GM23338 (cell line): ENCODE data around the gene PSMB11. TPM values are rescaled to one million over a fixed set of nuclear protein-coding genes. Genes with fewer than 3 reads are reported as not detected.

Source experiments
- ATAC-seq: fragments of 200-7000 bp; cut with Tn5 transposase; 3 replicates; pipeline ENCODE4 v1.9.1; 2020
- DNase-seq: peaks from one replicate; pipeline ENCODE4 v3.0.0-alpha.2; 2015; ENCODE audit warnings: low spot score
- H2AFZ ChIP-seq: fragments of 200-600 bp; sonication (generic); 2 replicates; pipeline ENCODE4 v1.8.0; 2016; ENCODE audit warnings: antibody characterized with exemption, mild to moderate bottlenecking, moderate library complexity
- H3F3A ChIP-seq: fragments of 200-600 bp; sonication (generic); replicated peaks from 2 replicates; pipeline ENCODE4 v1.8.0; 2017; ENCODE audit warnings: antibody characterized with exemption, mixed run types, low read depth
- H3K27ac ChIP-seq: fragments of 200-600 bp; sonication (generic); 2 replicates; pipeline ENCODE4 v1.6.1; 2016; ENCODE audit warnings: low read depth
- H3K27me3 ChIP-seq: fragments of 200-600 bp; sonication (generic); 2 replicates; pipeline ENCODE4 v1.8.0; 2016; ENCODE audit warnings: mild to moderate bottlenecking, mixed run types, moderate library complexity; ENCODE audit not compliant: insufficient read depth
- H3K36me3 ChIP-seq: fragments of 200-600 bp; sonication (generic); 2 replicates; pipeline ENCODE4 v1.8.0; 2016; ENCODE audit warnings: mild to moderate bottlenecking; ENCODE audit not compliant: insufficient read depth
- H3K4me1 ChIP-seq: fragments of 200-600 bp; sonication (generic); 2 replicates; pipeline ENCODE4 v1.8.0; 2016; ENCODE audit warnings: mild to moderate bottlenecking, moderate library complexity; ENCODE audit not compliant: insufficient read depth
- H3K4me2 ChIP-seq: fragments of 200-600 bp; sonication (generic); 2 replicates; pipeline ENCODE4 v1.7.1; 2017; ENCODE audit warnings: mixed run types
- H3K4me3 ChIP-seq: fragments of 200-600 bp; sonication (generic); 2 replicates; pipeline ENCODE4 v1.6.1; 2016; ENCODE audit warnings: mixed run types
- H3K79me2 ChIP-seq: fragments of 200-600 bp; sonication (generic); replicated peaks from 2 replicates; pipeline ENCODE4 v1.8.0; 2017; ENCODE audit warnings: mild to moderate bottlenecking; ENCODE audit not compliant: insufficient read depth
- H3K9me2 ChIP-seq: fragments of 200-600 bp; sonication (generic); 2 replicates; pipeline ENCODE4 v1.8.0; 2017; ENCODE audit not compliant: insufficient read depth
- H4K20me1 ChIP-seq: fragments of 200-600 bp; sonication (generic); replicated peaks from 2 replicates; pipeline ENCODE4 v1.8.0; 2017; ENCODE audit warnings: mild to moderate bottlenecking; ENCODE audit not compliant: insufficient read depth
- H3K27ac Mint-ChIP-seq: 2 replicates; pipeline ENCODE4 v1.8.0; 2020; ENCODE audit warnings: inconsistent platforms, mild to moderate bottlenecking, moderate library complexity, mixed read lengths
- H3K27me3 Mint-ChIP-seq: 3 replicates; pipeline ENCODE4 v1.8.0; 2022; ENCODE audit warnings: low read depth, mild to moderate bottlenecking, moderate library complexity, mixed read lengths, inconsistent platforms; ENCODE audit not compliant: insufficient read depth, poor library complexity
- H3K36me3 Mint-ChIP-seq: 3 replicates; pipeline ENCODE4 v1.8.0; 2021; ENCODE audit warnings: low read depth, mild to moderate bottlenecking, inconsistent platforms, moderate library complexity, mixed read lengths
- H3K4me1 Mint-ChIP-seq: 3 replicates; pipeline ENCODE4 v1.8.0; 2020; ENCODE audit warnings: mild to moderate bottlenecking, inconsistent platforms, mixed read lengths
- H3K4me3 Mint-ChIP-seq: 3 replicates; pipeline ENCODE4 v1.8.0; 2021; ENCODE audit warnings: moderate library complexity, mild to moderate bottlenecking, inconsistent platforms, mixed read lengths
- H3K9me3 Mint-ChIP-seq: 3 replicates; pipeline ENCODE4 v1.8.0; 2020; ENCODE audit warnings: moderate library complexity, mild to moderate bottlenecking, inconsistent platforms, mixed read lengths
- CREB1 ChIP-seq: fragments of 250-450 bp; sonication (Bioruptor Pico); IDR thresholded peaks from 2 replicates; pipeline ENCODE4 v1.5.0; 2020; ENCODE audit warnings: low read depth, mild to moderate bottlenecking, moderate library complexity
- EZH2phosphoT487 ChIP-seq: fragments of 200-600 bp; sonication (generic); IDR thresholded peaks from one replicate; pipeline ENCODE4 v1.8.1; 2018; ENCODE audit warnings: antibody characterized with exemption; ENCODE audit not compliant: unreplicated experiment
- JUNB ChIP-seq: IDR thresholded peaks from one replicate; pipeline ENCODE4 v1.6.1; 2016; ENCODE audit warnings: antibody characterized with exemption; ENCODE audit not compliant: unreplicated experiment
- POLR2AphosphoS5 ChIP-seq: IDR thresholded peaks from 2 replicates; pipeline ENCODE4 v1.6.1; 2016; ENCODE audit warnings: antibody characterized with exemption, low read depth
- ZNF331 ChIP-seq: fragments of 250-450 bp; sonication (Bioruptor Pico); IDR thresholded peaks from 2 replicates; pipeline ENCODE4 v1.5.0; 2020; ENCODE audit warnings: low read depth, mild to moderate bottlenecking, moderate library complexity
- polyA plus RNA-seq: library from polyadenylated mRNA; unstranded; fragments of >200 nt; fragmentation: Nextera tagmentation; extraction: Ambion mirVana; gene quantifications from 2 replicates; pipeline ENCODE4 v1.2.1, GENCODE V29; 2016
- total RNA-seq: library from RNA; depleted of rRNA; stranded (reverse); fragments of >200 nt; shearing (Covaris generic); gene quantifications from 2 replicates; pipeline ENCODE4 v1.2.3, GENCODE V29; 2014
- TF ChIP-seq, protein P1 (sequence below): fragments of 250-450 bp; sonication (Bioruptor Pico); IDR thresholded peaks from 2 replicates; pipeline ENCODE4 v1.5.0; 2020; ENCODE audit warnings: mild to moderate bottlenecking, moderate library complexity
- TF ChIP-seq, protein P2 (sequence below): IDR thresholded peaks from one replicate; pipeline ENCODE4 v1.6.1; 2018; ENCODE audit warnings: antibody characterized with exemption; ENCODE audit not compliant: unreplicated experiment
- TF ChIP-seq, protein P3 (sequence below): IDR thresholded peaks from 2 replicates; pipeline ENCODE4 v1.6.1; 2016; ENCODE audit warnings: antibody characterized with exemption

Gene PSMB11
- total and polyA plus RNA-seq, 2 experiments from 2014 or later = 0.07 TPM; not detected in 1

DNA sequence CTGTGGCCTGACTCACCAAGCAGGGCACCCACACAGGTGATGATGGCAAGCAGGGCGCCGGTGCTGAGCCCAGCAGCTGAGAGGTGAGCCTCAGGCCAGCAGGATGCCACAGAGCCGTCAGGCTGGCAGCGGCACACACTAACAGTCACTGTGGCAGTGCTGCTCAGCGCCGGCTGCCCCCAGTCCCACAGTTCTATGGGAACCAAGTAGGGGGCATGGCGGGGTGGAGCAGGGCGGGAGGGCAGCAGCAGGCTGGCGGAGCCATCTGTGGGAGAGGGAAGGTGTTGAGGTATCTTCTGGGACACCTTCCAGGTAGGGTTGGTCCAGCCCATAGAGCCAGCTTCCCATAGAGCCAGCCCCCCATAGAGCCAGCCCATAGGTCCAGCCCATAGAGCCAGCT lies 7.0 kb downstream of the PSMB11 start:
- H3K27ac ChIP-seq = no peak overlapping the region
- TF ChIP-seq EZH2phosphoT487 = no peak
- no peak overlapping the region for H2AFZ ChIP-seq
- H4K20me1 ChIP-seq = no peaks in the 10 kb centered on the region
- DNase-seq = no peak
- no peaks in the 10 kb centered on the region for H3K79me2 ChIP-seq
- Mint-ChIP-seq H3K36me3 (peaks cover 17% of the 10 kb centered on the region), H3K27me3 (peaks cover 13% of the 10 kb centered on the region), H3K4me3 (no peak overlapping the region), H3K27ac (no peak overlapping the region), H3K4me1 (peaks cover 21% of the 10 kb centered on the region), H3K9me3 (no peaks in the 10 kb centered on the region; the same call in 2 of the 3 replicates)
- H3K36me3 ChIP-seq = no peaks in the 10 kb centered on the region
- H3K9me2 ChIP-seq = no peaks in the 10 kb centered on the region
- no peak for ATAC-seq
- H3K4me2 ChIP-seq = no peak overlapping the region
- H3K27me3 ChIP-seq = no peaks in the 10 kb centered on the region
- no peak overlapping the region for H3K4me3 ChIP-seq
- no peaks in the 10 kb centered on the region for H3F3A ChIP-seq
- H3K4me1 ChIP-seq = no peaks in the 10 kb centered on the region; the same call in 1 of the 2 replicates

DNA sequence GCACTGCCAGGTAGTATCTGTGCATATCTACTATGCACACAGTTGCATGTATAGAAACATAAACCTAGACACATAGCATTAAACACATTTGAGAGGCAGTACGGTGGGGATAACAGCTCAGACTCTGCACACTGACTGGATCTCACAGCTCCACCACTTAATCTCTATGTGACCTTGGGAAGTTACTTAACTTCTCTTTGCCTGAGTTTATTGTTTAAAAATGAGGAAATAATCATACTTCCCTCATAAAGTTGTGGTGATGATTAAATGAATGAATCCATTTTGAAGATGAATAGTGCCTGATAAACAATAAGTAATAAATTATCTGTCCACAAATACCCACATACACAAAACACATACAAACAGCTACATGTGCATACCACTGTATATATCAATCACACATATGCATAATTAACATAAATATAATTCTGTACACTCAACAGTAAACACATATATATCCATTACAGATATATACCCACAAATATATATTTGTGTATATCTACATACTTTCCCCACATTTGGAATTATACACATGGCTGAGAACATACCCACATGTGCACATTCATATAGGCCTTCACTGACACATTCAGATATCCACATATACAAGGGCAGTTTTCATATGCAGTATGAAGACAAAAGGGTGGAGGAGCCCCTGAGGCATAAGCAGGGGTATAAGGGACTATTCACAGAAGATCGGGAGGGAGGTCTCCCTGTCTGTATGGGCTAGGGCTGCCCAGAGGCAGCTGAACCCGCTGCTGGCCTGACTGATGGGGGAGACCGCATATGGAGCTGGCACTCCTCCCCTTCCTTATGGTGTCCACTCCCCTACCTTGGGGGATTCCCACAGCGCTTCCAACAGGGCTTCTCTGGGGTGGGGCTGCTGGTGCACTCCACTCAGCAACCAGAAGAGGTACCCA lies 9.4 kb downstream of the PSMB11 start:
- Mint-ChIP-seq H3K4me1 (peaks cover 19% of the 10 kb centered on the region), H3K4me3 (no peak overlapping the region; the same call in 2 of the 3 replicates), H3K9me3 (no peaks in the 10 kb centered on the region; the same call in 2 of the 3 replicates), H3K36me3 (peaks cover 25% of the 10 kb centered on the region), H3K27me3 (peaks cover 11% of the 10 kb centered on the region), H3K27ac (no peak overlapping the region)
- no peaks in the 10 kb centered on the region for H3K27me3 ChIP-seq
- H3K9me2 ChIP-seq = no peaks in the 10 kb centered on the region
- H2AFZ ChIP-seq = no peak overlapping the region
- no peaks in the 10 kb centered on the region for H3K36me3 ChIP-seq
- H4K20me1 ChIP-seq = no peaks in the 10 kb centered on the region
- H3K4me3 ChIP-seq = no peak overlapping the region
- no peak for ATAC-seq
- H3K27ac ChIP-seq = no peak overlapping the region
- no peaks in the 10 kb centered on the region; the same call in 1 of the 2 replicates for H3F3A ChIP-seq
- no peak for DNase-seq
- H3K4me2 ChIP-seq = no peak overlapping the region
- no peaks in the 10 kb centered on the region for H3K79me2 ChIP-seq
- H3K4me1 ChIP-seq = peaks cover 6% of the 10 kb centered on the region; the same call in 1 of the 2 replicates
- TF ChIP-seq, protein P1, sequence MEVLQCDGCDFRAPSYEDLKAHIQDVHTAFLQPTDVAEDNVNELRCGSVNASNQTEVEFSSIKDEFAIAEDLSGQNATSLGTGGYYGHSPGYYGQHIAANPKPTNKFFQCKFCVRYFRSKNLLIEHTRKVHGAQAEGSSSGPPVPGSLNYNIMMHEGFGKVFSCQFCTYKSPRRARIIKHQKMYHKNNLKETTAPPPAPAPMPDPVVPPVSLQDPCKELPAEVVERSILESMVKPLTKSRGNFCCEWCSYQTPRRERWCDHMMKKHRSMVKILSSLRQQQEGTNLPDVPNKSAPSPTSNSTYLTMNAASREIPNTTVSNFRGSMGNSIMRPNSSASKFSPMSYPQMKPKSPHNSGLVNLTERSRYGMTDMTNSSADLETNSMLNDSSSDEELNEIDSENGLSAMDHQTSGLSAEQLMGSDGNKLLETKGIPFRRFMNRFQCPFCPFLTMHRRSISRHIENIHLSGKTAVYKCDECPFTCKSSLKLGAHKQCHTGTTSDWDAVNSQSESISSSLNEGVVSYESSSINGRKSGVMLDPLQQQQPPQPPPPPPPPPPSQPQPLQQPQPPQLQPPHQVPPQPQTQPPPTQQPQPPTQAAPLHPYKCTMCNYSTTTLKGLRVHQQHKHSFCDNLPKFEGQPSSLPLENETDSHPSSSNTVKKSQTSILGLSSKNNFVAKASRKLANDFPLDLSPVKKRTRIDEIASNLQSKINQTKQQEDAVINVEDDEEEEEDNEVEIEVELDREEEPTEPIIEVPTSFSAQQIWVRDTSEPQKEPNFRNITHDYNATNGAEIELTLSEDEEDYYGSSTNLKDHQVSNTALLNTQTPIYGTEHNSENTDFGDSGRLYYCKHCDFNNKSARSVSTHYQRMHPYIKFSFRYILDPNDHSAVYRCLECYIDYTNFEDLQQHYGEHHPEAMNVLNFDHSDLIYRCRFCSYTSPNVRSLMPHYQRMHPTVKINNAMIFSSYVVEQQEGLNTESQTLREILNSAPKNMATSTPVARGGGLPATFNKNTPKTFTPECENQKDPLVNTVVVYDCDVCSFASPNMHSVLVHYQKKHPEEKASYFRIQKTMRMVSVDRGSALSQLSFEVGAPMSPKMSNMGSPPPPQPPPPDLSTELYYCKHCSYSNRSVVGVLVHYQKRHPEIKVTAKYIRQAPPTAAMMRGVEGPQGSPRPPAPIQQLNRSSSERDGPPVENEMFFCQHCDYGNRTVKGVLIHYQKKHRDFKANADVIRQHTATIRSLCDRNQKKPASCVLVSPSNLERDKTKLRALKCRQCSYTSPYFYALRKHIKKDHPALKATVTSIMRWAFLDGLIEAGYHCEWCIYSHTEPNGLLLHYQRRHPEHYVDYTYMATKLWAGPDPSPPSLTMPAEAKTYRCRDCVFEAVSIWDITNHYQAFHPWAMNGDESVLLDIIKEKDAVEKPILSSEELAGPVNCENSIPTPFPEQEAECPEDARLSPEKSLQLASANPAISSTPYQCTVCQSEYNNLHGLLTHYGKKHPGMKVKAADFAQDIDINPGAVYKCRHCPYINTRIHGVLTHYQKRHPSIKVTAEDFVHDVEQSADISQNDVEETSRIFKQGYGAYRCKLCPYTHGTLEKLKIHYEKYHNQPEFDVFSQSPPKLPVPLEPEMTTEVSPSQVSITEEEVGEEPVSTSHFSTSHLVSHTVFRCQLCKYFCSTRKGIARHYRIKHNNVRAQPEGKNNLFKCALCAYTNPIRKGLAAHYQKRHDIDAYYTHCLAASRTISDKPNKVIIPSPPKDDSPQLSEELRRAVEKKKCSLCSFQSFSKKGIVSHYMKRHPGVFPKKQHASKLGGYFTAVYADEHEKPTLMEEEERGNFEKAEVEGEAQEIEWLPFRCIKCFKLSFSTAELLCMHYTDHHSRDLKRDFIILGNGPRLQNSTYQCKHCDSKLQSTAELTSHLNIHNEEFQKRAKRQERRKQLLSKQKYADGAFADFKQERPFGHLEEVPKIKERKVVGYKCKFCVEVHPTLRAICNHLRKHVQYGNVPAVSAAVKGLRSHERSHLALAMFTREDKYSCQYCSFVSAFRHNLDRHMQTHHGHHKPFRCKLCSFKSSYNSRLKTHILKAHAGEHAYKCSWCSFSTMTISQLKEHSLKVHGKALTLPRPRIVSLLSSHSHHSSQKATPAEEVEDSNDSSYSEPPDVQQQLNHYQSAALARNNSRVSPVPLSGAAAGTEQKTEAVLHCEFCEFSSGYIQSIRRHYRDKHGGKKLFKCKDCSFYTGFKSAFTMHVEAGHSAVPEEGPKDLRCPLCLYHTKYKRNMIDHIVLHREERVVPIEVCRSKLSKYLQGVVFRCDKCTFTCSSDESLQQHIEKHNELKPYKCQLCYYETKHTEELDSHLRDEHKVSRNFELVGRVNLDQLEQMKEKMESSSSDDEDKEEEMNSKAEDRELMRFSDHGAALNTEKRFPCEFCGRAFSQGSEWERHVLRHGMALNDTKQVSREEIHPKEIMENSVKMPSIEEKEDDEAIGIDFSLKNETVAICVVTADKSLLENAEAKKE (CRISPR knock-in tag) = no peak
- TF ChIP-seq ZNF331 = no peak
- TF ChIP-seq CREB1 (CRISPR knock-in tag) = no peak
- TF ChIP-seq, protein P2, sequence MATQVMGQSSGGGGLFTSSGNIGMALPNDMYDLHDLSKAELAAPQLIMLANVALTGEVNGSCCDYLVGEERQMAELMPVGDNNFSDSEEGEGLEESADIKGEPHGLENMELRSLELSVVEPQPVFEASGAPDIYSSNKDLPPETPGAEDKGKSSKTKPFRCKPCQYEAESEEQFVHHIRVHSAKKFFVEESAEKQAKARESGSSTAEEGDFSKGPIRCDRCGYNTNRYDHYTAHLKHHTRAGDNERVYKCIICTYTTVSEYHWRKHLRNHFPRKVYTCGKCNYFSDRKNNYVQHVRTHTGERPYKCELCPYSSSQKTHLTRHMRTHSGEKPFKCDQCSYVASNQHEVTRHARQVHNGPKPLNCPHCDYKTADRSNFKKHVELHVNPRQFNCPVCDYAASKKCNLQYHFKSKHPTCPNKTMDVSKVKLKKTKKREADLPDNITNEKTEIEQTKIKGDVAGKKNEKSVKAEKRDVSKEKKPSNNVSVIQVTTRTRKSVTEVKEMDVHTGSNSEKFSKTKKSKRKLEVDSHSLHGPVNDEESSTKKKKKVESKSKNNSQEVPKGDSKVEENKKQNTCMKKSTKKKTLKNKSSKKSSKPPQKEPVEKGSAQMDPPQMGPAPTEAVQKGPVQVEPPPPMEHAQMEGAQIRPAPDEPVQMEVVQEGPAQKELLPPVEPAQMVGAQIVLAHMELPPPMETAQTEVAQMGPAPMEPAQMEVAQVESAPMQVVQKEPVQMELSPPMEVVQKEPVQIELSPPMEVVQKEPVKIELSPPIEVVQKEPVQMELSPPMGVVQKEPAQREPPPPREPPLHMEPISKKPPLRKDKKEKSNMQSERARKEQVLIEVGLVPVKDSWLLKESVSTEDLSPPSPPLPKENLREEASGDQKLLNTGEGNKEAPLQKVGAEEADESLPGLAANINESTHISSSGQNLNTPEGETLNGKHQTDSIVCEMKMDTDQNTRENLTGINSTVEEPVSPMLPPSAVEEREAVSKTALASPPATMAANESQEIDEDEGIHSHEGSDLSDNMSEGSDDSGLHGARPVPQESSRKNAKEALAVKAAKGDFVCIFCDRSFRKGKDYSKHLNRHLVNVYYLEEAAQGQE = no peak
- no peak for TF ChIP-seq JUNB
- TF ChIP-seq POLR2AphosphoS5 = no peak
- TF ChIP-seq, protein P3, sequence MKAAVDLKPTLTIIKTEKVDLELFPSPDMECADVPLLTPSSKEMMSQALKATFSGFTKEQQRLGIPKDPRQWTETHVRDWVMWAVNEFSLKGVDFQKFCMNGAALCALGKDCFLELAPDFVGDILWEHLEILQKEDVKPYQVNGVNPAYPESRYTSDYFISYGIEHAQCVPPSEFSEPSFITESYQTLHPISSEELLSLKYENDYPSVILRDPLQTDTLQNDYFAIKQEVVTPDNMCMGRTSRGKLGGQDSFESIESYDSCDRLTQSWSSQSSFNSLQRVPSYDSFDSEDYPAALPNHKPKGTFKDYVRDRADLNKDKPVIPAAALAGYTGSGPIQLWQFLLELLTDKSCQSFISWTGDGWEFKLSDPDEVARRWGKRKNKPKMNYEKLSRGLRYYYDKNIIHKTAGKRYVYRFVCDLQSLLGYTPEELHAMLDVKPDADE = no peak
